Measurements from ENCODE around the gene SH3D21. TPM values are rescaled to one million over a fixed set of nuclear protein-coding genes. Genes with fewer than 3 reads are reported as not detected.

Gene SH3D21
- total RNA-seq, 1 experiment from 2014 or later: 7.2 TPM

DNA sequence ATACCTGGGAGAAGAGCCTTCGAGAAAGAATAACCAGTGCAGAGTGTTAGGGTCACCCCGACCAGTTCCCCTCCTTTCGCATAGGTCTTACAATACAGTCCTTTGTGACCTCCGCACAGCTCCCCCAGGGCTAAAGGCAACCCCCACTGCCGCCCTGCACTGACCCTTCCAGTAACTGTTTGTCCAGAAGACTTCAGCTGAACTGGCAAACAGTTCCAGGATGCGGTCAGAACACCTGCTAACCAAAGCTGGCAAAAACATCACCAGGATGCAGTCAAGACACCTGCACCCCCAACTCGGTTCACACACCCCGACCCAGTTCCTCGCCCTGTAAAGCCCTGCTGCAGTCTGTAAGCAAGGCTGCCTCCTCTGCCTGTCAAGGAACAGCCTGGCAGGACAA is 23.6 kb downstream of the SH3D21 start:
- DNase-seq (ENCODE audit: low read depth): no peak

DNA sequence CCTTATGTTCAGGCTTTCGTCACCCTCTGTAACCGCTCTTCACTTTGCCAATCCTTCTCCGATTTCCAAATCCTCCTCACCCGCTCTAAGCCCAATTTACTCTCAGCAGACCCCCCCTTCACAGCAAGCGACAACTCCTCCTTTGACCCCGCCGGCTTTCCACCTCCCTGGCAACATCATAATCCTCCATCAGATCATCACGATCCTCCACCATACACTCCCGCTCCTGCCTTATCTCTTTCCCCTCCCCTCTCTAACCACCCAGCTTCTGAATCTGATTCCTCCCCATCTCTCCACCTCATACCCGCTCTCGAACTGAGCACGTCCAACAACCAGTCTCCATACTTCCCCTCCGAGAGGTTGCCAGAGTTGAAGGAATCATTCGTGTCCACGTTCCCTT is 24.8 kb downstream of the SH3D21 start:
- no peak for DNase-seq (ENCODE audit: low read depth)

DNA sequence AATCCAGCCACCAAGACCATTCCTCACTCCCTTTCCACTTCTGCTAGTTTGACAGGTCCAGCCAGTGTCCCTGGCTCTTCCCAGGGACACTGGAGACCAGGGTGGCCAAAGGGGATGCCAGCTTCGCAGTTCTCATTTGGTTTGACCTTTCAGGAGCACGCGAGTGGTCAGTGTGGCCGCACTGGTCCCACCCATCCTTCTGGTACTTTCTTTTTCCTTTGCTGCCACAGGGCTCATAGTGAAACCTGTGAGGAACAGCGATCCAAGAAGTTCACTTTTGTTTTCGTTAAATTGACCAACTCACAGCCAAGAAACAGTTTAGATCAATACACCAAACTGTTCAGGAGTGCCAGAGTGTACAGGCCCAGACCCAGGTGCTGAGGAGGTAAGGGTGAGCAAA is 31.7 kb downstream of the SH3D21 start:
- DNase-seq (ENCODE audit: low read depth): no peak

DNA sequence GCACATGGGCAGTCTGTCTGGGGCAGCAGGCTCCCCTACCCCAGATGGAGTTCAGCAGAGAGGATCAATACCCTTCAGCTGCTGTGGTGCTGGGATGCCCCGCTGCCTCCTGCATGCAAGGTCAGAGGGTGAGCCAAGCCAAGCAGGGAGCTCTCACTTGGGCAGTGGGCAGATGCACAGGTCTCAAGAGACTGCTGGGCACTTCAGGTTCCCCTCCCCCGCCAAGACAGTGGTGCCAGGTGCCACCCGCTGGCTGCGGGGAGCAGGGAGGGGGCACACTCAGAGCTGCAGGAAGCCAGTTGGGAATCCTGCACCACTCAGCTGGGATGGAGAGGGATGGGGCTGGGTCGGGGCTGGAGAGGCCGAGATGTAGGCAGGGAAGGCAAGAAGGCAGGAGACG is 33.0 kb downstream of the SH3D21 start:
- DNase-seq (ENCODE audit: low read depth): no peak

DNA sequence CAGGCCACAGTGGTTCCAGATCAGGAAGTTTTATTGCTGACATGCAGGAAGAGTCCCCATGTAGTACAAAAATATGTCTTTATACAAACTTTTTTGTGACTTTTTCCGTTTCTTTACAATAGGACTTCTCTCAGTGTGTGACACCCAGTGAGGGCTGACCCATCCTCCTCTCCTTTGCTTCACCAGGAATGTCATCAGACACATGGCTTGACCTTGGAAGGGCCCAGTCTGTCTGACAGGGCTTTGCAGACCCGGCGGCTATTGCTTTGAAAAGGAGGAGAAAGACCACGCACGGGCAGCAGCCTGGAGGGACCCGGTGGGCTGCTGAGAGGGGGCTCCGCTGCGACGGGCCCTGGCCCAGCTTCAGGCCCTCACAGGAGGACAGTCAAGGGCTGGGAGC is 33.4 kb downstream of the SH3D21 start:
- DNase-seq (ENCODE audit: low read depth): no peak

DNA sequence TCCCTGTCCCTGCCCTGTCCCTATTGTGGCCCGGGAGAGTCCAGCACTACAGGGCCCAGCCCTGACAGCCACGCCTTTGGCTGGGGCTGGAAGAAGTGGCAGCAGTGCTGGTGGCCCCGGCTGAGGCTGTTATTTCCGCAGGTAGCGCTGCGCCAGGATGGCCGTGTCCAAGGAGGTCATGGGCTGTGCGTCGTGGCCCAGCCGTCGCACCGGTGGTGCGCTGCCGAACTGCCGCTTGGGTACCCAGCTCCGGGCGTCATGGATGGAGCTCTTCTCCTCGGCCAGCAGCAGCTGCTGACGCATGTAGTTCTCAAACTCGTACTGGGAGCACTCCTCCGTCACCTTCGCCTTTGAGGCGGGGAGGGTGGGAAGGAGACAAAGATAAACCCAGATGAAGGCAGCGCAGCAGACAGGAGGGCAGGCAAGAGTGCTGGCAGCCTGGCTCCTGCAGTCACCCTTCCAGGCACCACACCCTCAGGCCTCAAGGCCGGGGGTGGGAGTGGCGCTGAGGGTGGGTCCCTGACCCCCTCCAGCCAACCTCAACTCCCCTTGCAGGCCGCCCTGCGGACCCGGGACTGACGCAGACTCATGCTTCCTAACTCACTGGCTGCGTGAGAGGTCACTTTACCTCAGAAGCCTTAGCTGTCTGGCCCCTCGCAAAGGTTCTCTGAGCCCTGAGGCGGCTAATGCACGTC is 35.6 kb downstream of the SH3D21 start:
- DNase-seq (ENCODE audit: low read depth): no peak

DNA sequence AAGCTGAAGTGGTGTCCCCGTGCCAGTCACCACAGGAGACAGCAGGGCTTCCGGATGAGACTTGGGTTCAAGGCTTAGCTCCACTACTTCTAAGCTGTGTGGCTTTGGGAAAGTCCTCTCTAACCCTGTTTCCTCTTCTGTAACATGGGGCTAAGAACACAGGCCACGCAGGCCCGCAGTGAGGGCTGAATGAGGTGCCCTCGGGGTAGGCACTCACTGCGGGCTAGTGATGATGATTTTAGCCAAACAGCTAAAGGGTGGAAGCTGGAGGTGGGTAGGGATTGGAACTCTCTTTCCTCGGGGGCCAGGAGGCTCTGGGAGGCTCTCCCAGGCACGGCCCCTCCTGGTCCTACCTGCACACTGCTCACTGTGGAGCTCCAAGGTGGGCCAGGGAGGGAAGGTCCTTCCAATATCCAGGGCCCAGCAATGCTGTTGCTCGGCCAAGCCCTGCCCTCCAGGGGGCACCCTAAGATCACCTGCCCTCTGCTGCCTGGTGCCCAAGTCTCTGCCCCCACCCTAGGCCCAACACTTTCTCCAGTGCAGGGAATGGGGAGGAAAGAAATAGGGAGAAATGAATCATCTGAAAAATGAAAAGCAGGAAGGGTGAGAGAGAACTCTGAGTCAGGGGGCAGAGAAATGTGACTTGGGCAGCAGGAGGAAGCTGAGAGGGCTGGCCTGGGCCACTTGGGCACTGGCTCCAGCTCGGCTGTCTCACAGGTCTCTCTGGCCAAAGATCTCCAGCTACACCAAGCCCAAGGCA is 36.4 kb downstream of the SH3D21 start:
- peak; percentile 84 for DNase-seq (ENCODE audit: low read depth)

DNA sequence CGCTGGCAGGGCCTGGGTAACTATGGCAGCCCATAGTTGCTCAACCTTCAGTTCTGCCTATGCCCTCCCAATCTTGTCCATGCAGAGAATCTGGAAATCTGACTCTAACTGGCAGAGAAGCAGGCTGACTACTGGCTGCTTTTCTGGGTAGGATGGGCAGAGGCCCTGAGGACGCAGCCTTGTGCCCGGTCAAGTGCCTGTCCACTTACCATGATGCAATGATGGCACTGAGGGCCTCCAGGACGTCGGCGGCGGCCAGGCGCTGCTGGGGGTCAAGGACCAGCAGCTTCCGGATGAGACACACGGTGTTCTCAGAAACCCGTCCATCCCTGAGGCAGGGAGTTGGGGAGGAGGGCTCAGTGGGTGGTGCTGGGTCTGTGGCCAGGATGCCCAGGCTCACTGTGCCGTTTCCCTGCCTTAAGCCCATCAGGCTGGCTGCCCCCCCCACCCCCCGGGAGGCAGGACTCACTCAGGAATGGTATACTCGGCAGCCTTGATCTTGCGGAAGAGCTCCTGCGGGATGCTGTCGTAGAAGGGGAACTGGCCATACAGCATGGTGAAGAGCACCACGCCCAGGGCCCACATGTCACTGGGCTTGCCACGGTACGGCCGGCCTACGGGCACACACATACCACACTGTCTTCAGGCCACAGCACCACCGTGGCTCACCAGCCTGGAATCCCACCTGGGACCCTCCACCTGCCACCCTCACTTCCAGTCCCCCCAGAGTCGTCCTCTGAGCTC is 37.7 kb downstream of the SH3D21 start:
- DNase-seq (ENCODE audit: low read depth): no peak

DNA sequence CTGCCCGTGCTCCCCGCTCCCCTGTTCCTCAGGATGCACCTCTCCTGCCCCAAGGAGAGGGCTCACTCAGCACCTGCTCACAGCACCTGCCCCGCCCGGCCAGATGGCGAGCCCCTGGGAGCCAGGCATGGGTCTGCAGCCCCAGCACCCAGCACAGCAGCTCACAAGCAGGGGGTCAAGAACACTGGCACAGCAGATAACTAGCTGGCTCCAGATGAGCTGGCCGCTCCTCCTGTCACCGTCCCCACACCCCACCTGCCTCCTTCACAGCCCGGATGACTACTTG is 38.2 kb downstream of the SH3D21 start:
- no peak for DNase-seq (ENCODE audit: low read depth)

DNA sequence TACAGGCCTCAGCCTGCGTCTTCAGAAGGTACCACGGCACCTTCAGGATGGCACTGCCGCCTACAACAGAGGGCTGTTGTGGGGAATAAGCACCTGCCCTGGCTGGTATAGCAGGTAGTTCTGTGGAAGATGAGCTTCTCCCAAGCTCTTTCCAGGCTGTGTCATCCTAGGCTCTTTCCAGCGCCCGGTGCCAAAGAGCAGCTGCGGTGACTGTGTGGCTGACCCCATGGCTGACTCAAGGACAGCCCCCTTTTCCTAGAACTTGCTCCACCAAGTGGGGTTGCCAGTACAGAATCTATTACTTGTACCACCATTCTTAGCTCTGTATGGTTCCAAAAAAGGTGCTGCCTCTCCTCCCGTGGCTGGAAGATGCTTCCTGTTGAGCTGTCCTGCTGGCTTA is 39.2 kb downstream of the SH3D21 start:
- no peak for DNase-seq (ENCODE audit: low read depth)

DNA sequence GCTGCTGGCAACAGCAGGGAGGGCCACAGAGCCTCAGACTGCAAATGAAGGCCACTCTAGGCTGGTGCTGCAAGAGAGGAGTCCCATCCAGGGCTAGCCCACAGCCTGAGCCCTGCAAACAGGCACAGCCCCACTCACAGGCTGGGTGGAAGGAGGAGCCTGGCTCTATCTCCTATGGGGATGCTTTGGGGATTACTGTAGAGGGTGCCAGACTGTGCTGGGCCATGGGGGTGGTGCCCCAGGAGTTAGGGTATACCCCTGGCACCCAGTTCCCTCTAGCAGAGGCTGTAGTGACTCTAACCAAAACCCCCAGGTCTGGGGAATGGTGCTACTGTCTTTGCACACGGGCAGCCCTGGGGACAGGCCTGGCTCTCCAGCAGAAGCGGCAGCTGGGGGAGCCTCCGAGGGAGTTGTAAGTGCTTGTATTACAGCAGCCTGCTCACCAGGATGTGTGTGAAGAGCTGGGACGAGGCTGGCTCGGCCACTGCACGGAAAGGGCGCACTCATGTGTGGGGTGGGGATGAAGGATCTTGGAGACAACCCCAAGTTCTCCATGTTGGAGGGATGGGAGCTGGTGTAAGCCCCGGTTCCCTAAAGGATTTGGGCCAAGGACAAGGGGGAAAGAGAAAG is 40.7 kb downstream of the SH3D21 start:
- DNase-seq (ENCODE audit: low read depth): no peak

DNA sequence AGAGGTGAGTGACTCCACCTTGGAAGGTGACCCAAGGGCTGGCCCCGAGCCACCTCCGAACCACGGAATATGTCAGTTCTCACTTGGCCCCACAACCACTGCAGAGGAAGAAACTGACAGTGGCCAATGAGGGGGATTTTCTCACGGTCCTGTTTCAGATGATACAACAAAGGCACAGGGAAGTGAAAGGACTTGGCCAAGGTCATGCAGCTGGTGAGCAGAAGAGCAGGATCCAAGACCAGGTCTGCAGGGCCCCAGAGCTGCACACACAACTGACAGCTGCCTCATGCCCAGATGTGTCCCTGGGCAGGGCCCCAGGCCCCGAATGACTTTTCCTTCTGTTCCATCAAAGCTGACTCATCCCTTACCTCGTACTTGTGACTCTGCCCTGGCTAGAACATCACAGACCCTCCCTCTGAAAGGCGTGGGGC is 43.1 kb downstream of the SH3D21 start:
- DNase-seq (ENCODE audit: low read depth): peak; percentile 92

DNA sequence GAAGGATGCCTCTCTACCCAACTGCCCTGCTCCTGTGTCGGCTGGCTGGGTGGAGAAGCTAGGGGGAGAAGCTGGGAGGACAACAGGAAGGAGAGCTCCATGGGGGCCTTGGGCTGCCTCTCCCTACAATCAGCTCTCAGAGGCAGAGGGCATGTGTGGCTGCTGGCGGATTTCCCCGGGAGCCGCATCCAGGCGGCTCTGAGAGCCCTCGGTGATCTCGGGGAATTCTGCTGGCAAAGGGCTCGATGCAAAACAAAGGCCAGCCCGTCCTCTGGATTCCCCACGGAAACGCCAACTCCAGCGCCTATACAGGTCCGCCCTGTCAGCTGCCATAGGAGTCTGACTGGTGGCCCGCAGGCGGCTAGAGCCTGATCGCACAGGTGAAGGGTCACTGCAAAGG is 43.7 kb downstream of the SH3D21 start:
- DNase-seq (ENCODE audit: low read depth): peak; percentile 36

DNA sequence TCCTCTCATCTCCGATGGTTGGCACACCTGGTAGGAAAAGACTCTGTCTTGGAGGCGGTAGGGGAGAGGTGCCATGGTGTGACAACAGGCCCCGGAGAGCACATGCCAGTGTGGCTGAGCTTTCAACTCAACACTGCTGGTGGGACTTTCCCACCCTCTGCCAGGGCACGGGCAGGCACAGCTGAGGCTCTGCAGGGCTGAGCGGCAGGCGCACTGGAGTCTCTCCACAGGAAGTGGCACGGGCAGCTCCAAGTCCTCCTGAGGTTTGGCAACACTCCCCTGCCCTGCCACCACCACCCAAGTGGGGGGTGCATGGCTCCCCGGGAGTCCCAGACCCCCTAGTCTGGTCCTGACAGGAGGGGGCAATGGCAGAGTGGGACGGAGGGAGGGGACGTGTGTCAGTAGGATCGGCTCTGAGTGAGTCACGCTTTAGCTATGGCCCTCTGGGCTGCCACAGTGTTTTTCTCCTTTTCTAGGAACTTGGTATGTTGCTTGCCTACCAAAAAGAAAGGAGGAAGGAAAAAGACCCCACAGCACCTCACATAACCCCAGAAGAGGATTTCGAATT is 44.6 kb downstream of the SH3D21 start:
- peak; percentile 95 for DNase-seq (ENCODE audit: low read depth)

DNA sequence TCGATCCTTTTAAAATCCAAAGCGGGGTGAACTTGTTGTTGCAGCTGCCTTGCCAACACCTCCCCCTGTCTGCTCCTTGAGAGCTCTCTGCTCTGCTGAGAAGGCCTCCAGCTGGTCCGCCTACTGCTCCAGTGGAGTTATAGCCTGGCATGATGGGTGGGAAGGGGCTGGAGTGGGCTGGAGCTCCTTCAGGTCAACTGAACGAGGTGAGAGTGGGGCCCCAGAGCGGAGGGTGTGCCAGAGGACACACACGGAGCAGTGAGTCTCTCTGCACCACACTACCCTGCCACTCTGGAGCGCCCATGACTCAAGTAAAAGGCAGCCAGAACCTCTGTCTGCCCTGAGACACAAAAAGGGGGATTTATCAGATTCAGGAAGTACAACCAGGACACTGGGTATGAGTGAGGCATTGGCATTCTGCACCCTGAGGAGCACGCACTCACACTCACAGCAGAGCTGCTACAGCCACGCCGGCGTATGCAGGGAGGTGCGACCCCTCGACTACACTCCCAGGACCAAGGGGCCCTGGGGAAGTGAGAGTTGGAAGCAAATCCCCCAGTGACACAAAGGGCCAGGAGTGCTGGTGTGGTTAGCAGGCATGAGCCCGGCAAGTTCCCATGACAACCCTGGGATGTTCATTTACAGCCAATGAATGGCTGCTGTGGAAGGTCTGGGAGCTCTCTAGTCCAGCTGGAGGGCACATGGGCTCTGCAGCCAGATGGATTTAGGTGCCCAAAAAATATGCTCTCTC is 45.2 kb downstream of the SH3D21 start:
- peak; percentile 96 for DNase-seq (ENCODE audit: low read depth)

DNA sequence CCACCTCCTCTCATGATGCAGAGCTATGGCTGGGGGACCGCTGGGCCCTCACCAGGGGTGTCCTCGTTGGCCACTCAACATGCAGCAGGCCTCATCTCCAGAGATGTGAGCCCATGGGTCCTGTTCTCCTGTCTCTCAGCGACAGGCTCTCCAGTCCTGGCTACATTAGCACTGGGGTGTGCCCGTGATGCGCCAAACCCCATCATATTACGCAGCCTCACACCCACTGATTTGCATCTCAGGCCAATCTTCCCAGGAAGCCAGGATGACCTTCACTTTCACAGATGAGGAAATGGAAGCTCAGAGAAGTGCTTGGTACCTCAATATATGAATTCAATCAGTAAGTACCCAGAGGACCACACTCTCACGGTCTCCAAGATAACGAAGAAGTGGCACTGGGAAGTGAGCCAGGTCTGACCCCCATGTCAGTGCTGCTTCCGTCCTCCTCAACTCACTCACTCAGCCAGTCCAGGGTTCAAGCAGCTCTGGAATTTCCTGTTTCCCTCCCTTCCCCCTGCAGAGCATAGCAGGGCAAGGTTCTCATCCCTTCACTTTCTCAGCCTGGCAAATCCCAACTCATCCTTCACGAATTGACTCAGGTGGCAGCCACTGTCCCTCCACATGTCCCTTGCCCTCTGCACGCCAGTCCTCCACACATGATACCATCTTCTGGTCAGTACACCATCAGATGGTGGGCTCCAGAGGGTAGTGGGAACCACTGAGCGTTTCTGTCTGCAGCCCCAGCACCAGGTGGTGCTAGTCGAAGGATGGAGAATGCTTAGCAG is 46.1 kb downstream of the SH3D21 start:
- DNase-seq (ENCODE audit: low read depth): peak; percentile 72

DNA sequence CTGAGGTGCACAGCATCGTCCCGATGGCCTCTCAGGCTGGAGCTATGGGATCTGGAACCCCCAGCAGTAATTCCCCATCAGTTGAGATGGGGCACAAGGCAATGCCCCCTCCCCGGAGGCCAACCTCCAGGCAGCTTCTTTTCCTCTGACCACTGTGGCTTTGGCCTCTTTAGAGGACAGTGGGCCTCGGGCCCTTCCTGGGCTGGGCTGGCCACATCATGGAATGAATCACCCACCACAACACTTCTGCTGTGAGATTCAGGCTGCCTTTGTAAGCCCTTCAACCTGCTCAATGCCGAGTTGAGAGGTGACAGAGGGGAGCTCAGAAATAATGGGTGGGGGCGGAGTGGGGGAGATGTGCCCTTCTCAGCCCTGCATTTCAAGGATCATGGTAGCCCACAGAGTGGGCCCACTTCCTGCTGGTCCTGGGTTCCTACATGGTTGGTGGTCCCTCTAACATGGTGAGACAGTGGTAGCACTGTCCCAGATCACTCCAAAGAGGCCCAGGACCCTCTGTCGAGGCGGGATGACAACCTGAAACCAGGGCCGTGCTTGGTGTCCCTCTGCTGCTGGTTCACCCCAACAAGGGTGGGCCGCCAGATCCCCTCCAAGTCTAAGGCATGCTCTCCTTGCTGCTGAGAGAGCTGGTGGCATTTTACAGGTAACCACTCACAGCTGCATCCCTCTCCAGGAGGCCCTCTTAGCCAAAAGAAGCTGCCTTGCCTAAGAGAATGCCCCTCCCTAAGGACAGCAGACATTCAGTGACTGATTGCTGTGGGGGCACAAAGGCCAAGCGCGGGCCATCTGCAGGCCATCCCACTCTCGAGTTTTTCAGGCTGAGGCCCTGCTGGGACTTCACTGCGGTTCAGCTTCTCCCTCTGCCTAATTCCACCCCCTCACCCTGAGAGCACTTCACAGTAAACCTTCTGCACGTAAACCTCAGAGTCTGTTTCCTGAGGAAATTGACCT is 47.0 kb downstream of the SH3D21 start:
- peak; percentile 95 for DNase-seq (ENCODE audit: low read depth)

DNA sequence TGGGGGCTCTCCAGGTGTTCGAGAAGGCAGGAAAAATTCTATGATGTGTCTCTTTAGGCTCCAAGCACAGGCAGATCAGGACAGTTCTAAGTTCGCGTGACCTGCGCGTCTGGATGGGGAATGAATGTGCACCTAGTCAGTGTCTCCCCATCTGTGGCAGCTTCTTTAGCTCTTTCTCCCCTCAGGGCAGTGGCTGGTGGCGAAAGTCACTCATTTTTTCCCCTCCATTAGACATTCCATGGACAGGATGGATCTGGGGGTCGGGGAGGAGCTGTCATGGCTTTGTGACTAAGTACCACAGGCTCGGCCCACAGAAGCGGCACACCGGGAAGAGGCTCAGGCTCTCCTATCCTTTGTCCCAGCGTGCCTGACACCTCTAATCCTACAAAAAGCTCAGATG is 48.3 kb downstream of the SH3D21 start:
- DNase-seq (ENCODE audit: low read depth): peak; percentile 92

DNA sequence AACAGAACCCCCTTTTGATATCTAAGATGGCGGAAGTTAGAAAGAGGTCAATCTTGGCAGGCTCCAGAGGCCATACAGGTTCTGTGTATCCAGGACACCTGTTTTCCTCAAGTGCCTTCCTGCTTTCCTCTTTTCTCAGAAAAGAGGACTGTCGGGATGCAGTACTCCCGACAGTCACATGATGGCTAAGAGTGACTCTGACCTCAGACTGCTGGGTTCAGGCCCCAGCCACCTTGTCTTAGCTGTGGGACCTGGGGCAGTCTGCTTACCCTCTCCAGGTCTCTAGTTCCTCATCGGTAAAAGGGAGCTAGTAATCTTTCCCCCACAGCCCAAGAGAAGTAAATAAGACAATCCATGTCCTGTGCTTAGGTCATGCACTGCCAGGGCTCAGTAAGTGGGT is 49.6 kb downstream of the SH3D21 start:
- DNase-seq (ENCODE audit: low read depth): no peak

Data from RPMI7951 (cell line).